HG02852 (cell line): Measurements from ENCODE around the gene UGT1A9.

Experiments
- ATAC-seq: cut with Tn5 transposase; IDR thresholded peaks from one replicate; pipeline ENCODE4 v1.9.1; 2021; ENCODE audit warnings: mild to moderate bottlenecking, moderate library complexity; ENCODE audit not compliant: unreplicated experiment

The UGT1A9 gene

GRCh38 chr2:233754872-233755611, 83.3 kb downstream of the UGT1A9 start:
- ATAC-seq: no peak

- ATAC-seq: no peak
Measured at GRCh38 chr2:233756429-233757081, 84.9 kb downstream of the UGT1A9 start.

- no peak for ATAC-seq
Measured at GRCh38 chr2:233758141-233758540, 86.4 kb downstream of the UGT1A9 start.

GRCh38 chr2:233758849-233759248, 87.2 kb downstream of the UGT1A9 start:
- no peak for ATAC-seq

- ATAC-seq: no peak
Measured at GRCh38 chr2:233760043-233760442, 88.3 kb downstream of the UGT1A9 start, which contains the start of gene UGT1A1. Gene UGT1A1, plus strand, starts transcription at chr2:233760270. Its CDS starts 18 bp downstream, at chr2:233760288.

GRCh38 chr2:233761040-233761769, 89.5 kb downstream of the UGT1A9 start:
- ATAC-seq: no peak

- no peak for ATAC-seq
Measured at GRCh38 chr2:233764264-233764663, 92.6 kb downstream of the UGT1A9 start.

- no peak for ATAC-seq
Measured at GRCh38 chr2:233764761-233765160, 93.1 kb downstream of the UGT1A9 start.

- no peak for ATAC-seq
Measured at GRCh38 chr2:233766416-233766815, 94.7 kb downstream of the UGT1A9 start.

- no peak for ATAC-seq
Measured at GRCh38 chr2:233768076-233768475, 96.4 kb downstream of the UGT1A9 start.

GRCh38 chr2:233769260-233769659, 97.6 kb downstream of the UGT1A9 start:
- no peak for ATAC-seq

GRCh38 chr2:233772153-233772552, 100.5 kb downstream of the UGT1A9 start:
- no peak for ATAC-seq

- no peak for ATAC-seq
Measured at GRCh38 chr2:233772583-233772982, 100.9 kb downstream of the UGT1A9 start.

- ATAC-seq: no peak
Measured at GRCh38 chr2:233773854-233774253, 102.2 kb downstream of the UGT1A9 start.

GRCh38 chr2:233775414-233775813, 103.7 kb downstream of the UGT1A9 start:
- no peak for ATAC-seq

- no peak for ATAC-seq
Measured at GRCh38 chr2:233778030-233778429, 106.3 kb downstream of the UGT1A9 start, which contains the start of gene MROH2A. Gene MROH2A, plus strand, starts transcription at chr2:233778330. Its CDS starts 1,029 bp downstream, at chr2:233779359.

GRCh38 chr2:233779722-233780121, 108.0 kb downstream of the UGT1A9 start:
- ATAC-seq: no peak

- ATAC-seq: no peak
Measured at GRCh38 chr2:233780771-233781170, 109.1 kb downstream of the UGT1A9 start.

GRCh38 chr2:233789554-233789953, 117.9 kb downstream of the UGT1A9 start:
- no peak for ATAC-seq

- ATAC-seq: no peak
Measured at GRCh38 chr2:233791151-233791882, 119.6 kb downstream of the UGT1A9 start.

GRCh38 chr2:233791883-233792329, 120.2 kb downstream of the UGT1A9 start:
- no peak for ATAC-seq
